Measurements from ENCODE around the gene BMP10. TPM values are rescaled to one million over a fixed set of nuclear protein-coding genes. Genes with fewer than 3 reads are reported as not detected.

The BMP10 gene
- total RNA-seq, 1 donor from 2014 or later, result not detected

GRCh38 chr2:68853035-68853434, 18.2 kb downstream of the BMP10 start:
- no peak for DNase-seq (ENCODE audit: low read depth in 2 of 2)

GRCh38 chr2:68850524-68850923, 20.7 kb downstream of the BMP10 start:
- DNase-seq (ENCODE audit: low read depth in 2 of 2), result peak in 1 of 2 donors; percentile 35

GRCh38 chr2:68849579-68850030, 21.6 kb downstream of the BMP10 start:
- peak in 1 of 2 donors; percentile 84 for DNase-seq (ENCODE audit: low read depth in 2 of 2)

- DNase-seq (ENCODE audit: low read depth in 2 of 2), result no peak
Measured at GRCh38 chr2:68847751-68848150, 23.4 kb downstream of the BMP10 start.

- DNase-seq (ENCODE audit: low read depth in 2 of 2), result no peak
Measured at GRCh38 chr2:68846091-68846490, 25.1 kb downstream of the BMP10 start.

GRCh38 chr2:68845043-68845442, 26.2 kb downstream of the BMP10 start:
- no peak for DNase-seq (ENCODE audit: low read depth in 2 of 2)

GRCh38 chr2:68839260-68839833, 31.9 kb downstream of the BMP10 start:
- peak in 1 of 2 donors; percentile 28 for DNase-seq (ENCODE audit: low read depth in 2 of 2)

GRCh38 chr2:68838641-68839040, 32.6 kb downstream of the BMP10 start:
- no peak for DNase-seq (ENCODE audit: low read depth in 2 of 2)

- no peak for DNase-seq (ENCODE audit: low read depth in 2 of 2)
Measured at GRCh38 chr2:68837861-68838341, 33.3 kb downstream of the BMP10 start.

GRCh38 chr2:68837164-68837860, 33.9 kb downstream of the BMP10 start:
- peak; percentile 59 to 81 for DNase-seq (ENCODE audit: low read depth in 2 of 2)

- no peak for DNase-seq (ENCODE audit: low read depth in 2 of 2)
Measured at GRCh38 chr2:68835621-68836020, 35.6 kb downstream of the BMP10 start.

GRCh38 chr2:68834737-68835376, 36.3 kb downstream of the BMP10 start:
- DNase-seq (ENCODE audit: low read depth in 2 of 2), result no peak

- no peak for DNase-seq (ENCODE audit: low read depth in 2 of 2)
Measured at GRCh38 chr2:68833162-68833561, 38.0 kb downstream of the BMP10 start.

- peak; percentile 96 to 99 for DNase-seq (ENCODE audit: low read depth in 2 of 2)
Measured at GRCh38 chr2:68832233-68832869, 38.8 kb downstream of the BMP10 start.

GRCh38 chr2:68831686-68832232, 39.4 kb downstream of the BMP10 start:
- DNase-seq (ENCODE audit: low read depth in 2 of 2), result peak in 1 of 2 donors; percentile 86

GRCh38 chr2:68829749-68830148, 41.4 kb downstream of the BMP10 start:
- no peak for DNase-seq (ENCODE audit: low read depth in 2 of 2)

- peak; percentile 56 to 98 for DNase-seq (ENCODE audit: low read depth in 2 of 2)
Measured at GRCh38 chr2:68828887-68829708, 42.1 kb downstream of the BMP10 start.

GRCh38 chr2:68827666-68828065, 43.5 kb downstream of the BMP10 start:
- no peak for DNase-seq (ENCODE audit: low read depth in 2 of 2)

GRCh38 chr2:68825866-68826265, 45.3 kb downstream of the BMP10 start:
- DNase-seq (ENCODE audit: low read depth in 2 of 2), result no peak

GRCh38 chr2:68824831-68825230, 46.4 kb downstream of the BMP10 start:
- DNase-seq (ENCODE audit: low read depth in 2 of 2), result peak; percentile 30 to 48
